GM18861 (cell line): ENCODE measurements around the gene ALDH9A1.
"Not testable (repeated sequence)": the region's sequence is repeated elsewhere in the genome, so short reads cannot be mapped to it uniquely, and the experiment has no call there.

ENCODE experiments used
- ATAC-seq: cut with Tn5 transposase; IDR thresholded peaks from one replicate; pipeline ENCODE4 v1.9.1; 2021; ENCODE audit not compliant: unreplicated experiment

ALDH9A1 gene

DNA sequence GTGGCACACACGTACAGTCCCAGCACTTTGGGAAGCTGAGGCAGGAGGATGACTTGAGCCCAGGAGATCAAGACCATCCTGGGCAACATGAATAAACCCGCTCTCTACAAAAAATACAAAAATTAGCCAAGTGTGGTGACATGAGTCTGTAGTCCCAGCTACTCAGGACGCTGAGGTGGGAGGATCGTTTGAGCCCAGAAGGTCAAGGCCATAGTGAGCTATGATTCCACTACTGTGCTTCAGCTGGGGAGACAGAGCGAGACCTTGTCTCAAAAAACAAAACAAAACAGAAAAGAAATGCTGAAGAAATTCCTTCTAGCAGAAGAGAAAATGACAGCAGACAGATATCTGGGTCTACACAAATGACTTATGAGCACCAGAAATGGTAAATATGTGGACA lies 10.3 kb downstream of the ALDH9A1 start:
- ATAC-seq, result no peak

DNA sequence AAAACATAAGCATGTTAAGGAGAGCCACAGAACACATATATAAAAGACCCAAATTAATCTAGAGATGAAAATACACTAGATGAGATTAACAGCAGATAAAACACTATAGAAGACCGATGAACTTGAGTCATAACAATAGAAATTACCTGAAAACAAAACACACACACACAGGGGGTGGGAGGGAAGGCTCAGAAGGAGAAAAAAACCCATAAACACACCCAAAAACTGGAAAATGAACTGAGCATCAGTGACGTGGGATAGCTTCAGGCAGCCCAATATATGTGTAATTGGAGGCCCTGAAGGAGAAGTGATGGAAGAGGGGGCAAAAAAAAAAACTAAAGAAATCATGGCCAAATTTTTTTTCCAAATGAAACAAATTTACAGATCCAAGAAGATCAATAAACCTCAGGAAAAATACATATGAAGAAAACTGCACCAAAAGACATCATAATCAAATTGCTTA lies 11.4 kb downstream of the ALDH9A1 start:
- ATAC-seq, result no peak

DNA sequence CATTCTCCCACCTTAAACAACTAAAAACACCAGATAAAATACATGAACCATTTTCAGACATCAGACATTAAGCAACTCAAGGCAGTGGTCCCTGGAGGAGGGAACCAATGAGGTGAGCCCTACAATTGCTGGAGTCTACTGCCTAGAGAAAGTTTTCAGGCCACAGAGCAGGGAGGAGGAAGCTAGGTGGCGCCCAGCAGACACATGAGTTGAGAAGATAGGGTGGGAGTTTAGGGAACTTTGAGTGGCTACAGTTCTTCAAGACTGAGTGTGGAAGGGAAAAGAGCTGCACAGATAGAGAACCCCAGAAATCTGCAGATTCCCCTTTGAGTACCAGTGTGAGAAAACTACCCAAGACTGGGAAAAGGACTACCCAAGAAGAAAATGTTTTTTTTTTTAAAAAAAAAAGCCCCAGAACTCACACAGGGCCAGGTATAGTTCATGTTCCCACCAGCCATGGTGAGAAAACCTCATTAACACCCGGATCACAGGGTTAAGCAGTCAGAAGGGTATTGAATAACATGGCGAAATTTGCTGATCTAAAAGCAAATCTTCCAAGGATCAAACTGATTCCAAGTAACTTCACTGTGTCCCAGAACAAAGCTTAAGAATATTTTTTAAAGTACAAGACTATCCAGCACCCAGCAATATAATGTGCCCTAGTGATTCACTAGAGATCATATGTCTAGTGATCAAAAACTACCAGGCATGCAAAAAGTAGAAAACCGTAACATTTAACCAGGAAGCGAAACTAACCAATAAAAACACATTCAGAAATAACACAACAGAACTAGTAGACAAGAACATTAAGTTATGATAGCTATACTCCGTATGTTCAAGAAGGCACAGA lies 12.0 kb downstream of the ALDH9A1 start:
- peak; percentile 77 for ATAC-seq

DNA sequence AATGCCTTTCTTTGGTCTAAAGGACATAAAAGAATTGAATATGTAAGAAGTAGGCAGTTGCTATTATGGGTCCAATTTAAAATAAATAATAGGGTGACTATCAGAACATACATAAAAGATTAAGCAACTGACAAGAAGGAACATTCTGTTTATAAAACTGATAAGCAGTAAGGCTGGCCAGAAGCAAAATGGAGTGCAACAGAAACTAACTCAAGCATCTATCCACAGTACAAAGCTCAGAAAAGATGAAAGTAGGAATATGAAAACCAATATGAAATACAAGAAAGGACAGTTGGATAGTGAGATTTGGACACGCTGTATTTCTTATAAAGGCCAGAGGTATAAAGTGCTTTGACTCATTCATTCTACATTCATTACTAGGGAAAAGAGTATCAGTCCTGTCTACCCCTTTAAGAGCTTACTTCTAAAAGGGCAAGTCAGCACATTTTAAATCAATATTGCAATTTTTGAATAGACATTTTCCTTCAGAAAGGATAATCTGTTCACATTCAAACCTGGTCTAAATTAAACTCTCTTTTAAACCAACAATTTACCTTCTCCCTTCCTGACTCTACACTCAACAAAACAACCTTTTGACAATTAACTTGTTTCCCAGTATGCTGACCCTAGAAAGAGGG lies 14.4 kb downstream of the ALDH9A1 start:
- no peak for ATAC-seq

DNA sequence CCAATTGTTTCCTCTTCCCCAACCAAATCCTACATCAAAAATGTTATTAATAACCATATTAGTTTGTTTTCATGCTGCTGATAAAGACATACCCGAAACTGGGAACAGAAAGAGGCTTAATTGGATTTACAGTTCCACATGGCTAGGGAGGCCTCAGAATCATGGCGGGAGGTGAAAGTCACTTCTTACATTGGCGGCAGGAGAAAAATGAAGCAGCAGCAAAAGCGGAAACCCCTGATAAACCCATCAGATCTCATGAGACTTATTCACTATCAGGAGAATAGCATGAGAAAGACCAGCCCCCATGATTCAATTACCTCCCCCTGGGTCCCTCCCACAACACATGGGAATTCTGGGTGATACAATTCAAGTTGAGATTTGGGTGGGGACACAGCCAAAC lies 17.6 kb downstream of the ALDH9A1 start:
- not testable (repeated sequence) for ATAC-seq

DNA sequence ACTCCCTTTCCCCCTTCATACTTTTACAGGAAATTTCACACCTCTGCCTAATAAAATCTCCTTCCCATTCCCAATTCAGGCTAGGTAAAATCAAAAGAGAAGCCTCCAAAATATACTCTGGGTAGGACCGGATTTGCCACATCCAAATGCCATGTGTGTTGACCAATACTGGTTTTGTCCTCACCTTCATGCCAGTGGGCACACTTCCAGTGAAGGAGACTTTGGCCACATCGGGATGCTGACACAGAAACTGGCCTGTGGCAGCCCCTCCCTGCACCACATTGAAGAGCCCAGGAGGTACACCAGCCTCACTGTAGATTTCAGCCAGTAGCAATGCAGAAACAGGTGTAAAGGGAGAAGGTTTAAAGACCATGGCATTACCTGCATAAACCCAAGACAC lies 18.1 kb downstream of the ALDH9A1 start:
- ATAC-seq, result no peak

DNA sequence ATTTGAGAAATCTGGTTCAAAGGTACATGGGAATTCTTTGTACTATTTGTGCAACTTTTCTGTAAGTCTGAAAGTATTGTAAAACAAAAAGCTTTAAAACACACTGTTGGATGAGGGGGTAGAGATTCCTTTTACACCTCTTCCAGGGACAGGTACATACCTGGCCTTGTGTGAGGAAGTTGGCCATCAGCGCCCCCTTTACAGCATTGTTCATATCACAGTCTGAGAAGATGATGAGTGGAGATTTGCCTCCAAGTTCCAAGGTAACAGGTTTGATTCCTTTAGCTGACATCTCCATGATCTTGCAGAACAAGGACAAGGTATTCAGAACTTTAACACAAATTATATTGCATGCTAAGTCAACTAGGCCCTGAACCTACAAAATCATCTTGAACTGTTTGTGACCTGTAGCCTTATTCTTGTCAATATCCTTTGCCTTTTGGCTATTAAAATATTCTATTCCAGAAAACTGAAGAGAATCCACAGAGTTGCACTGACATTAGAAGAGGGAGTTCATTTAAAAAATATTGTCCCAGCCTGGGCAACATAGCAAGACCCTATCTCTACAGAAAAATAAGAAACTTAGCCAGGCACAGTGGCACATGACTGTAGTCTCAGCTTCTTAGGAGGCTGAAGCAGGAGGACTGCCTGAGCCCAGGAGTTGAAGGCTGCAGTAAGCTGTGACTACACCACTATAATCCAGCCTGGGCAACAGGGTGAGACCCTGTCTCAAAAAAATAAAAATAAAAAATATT lies 18.9 kb downstream of the ALDH9A1 start:
- ATAC-seq, result no peak

DNA sequence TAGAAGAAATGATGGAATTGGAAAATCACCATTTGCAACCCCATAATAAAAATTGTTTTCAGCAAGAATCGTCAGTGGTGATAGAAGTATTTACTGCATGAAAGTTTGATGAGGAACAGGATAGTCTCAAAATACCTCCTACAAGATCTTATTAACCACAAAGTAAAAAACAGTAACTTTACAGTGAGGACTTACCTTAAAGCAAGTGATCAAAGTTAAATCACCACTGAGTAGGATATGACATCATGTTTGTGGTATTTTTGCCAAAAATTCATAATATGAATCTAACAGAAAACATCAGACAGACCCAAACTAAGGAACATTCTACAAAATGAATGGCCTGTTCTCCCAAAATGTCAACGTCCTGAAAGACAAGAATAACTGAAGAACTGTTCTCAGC lies 19.9 kb downstream of the ALDH9A1 start:
- no peak for ATAC-seq

DNA sequence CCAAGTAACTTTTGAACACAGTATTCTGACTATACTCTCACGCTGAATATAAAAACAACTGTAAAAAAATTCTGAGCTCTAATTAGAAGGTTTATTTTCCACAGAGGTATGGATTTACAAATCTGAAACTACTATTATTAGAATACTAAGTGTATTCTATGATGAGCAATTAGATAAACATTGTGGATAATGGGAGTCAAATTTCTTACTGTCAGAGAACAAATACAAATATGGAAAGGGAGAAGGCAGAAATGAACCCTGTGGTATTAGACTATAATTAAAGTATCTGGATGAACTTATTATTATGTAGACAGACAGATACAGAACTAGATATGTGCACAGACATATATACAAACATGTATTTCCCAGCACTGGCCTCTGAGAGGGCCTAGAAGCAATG lies 22.6 kb downstream of the ALDH9A1 start:
- no peak for ATAC-seq

DNA sequence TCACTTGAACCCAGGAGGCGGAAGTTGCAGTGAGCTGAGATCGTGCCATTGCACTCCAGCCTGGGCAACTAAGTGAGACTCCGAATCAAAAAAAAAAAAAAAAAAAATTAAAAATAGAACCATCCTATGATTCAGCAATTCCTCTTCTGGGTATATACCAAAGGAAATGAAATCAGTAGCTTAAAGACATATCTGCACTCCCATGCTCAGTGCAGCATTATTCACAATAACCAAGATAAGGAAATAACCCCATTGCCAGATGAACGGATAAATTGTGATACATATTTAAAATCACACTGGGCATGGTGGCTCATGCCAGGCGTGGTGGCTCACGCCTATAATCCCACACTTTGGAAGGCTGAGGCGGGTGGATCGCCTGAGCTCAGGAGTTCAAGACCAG lies 23.8 kb downstream of the ALDH9A1 start:
- no peak for ATAC-seq

DNA sequence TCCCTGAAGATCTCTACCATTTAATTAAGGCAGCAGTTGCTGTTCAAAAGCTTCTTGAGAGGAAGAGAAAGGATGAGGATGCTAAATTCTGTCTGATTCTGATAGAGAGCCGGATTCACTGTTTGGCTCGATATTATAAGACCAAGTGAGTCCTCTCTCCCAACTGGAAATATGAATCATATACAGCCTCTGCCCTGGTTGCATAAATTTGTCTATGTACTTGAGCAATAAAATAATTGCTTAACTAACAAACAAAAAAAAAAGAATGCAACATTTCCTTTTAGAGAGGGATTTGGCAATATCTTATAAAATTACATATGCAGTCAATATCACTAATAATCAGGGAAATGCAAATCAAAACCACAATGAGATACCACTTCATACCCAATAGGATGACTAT lies 26.8 kb downstream of the ALDH9A1 start:
- no peak for ATAC-seq

DNA sequence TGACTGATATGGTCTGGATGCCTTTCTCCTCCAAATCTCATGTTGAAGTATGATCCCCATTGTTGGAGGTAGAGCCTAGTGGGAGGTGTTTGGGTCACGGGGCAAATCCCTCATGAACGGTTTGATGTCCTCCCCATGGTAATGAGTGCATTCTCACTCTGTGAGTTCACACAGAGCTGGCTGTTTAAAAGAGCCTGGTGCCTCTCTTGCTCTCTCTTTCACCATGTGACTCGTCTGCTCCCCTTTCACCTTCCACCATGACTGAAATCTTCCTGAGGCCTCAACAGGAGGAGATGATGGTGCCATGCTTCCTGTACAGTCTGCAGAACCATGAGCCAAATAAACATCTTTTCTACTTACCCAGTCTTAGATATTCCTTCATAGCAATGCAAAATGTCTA lies 30.2 kb downstream of the ALDH9A1 start:
- no peak for ATAC-seq

DNA sequence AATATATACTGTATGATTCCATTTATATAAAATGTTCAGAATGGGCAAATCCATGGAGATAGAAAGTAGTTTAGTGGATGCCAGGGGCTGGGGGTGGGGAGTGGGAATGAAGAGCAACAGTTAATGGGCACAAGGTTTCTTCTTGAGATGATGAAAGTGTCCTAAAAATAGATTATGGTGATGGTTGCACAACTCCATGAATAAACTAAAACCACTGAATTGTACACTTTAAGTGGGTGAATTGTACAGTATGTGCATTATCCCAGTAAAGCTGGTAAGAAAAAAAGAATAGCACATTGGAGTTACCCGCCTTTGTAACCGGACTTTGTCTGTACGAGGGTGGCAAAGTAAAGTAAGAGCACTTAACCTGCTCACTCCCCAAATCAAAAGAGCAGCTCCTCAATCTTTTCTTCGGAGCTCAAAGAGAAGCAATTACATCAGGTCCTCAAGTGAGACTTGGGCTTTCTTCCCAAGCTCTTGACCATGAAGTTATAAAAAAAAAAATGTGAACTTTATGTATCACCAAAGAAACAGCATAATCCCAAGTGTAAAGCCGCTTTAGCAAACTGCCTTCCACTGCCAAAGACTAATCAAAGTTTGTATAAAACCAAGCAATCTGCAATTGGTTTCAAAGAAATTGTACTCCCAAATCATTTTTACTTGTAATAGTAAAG lies 32.1 kb downstream of the ALDH9A1 start:
- ATAC-seq, result no peak

DNA sequence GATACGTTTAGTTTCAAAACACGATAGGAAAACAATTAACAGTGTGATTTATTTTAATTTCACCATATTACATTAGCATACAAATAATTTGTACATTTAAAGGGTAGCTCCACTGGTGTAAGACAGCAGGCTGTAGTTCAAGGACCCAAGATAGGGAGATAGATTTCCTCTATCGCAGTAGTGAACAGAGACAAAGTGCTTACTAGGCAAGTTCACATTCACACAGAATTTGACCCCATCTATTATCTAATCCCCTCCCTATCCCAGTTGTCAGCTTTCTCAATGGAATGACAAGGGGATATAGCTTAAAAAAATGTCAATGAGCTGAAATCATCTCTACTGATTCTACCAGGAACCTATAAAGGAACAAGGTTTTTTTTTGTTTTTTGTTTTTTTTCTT lies 36.2 kb downstream of the ALDH9A1 start:
- ATAC-seq, result no peak

DNA sequence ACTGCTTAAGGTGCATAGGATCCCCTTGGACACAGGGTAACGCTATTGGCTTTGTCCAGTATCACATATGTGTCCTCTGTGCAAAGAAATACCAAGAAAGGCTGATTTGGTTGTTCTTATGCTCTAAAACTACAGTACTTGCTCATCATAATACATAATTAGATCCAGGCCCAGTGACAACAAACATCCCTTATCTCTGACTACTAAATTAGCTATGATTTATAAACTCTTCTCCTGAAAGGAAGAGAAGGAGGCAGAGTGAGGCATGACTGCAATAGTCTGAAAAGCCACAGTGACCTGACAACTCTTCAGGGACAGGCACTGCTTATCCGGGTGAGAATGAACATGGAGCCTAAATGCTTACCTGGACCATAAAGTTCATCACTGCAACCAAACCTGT lies 36.7 kb downstream of the ALDH9A1 start:
- no peak for ATAC-seq

DNA sequence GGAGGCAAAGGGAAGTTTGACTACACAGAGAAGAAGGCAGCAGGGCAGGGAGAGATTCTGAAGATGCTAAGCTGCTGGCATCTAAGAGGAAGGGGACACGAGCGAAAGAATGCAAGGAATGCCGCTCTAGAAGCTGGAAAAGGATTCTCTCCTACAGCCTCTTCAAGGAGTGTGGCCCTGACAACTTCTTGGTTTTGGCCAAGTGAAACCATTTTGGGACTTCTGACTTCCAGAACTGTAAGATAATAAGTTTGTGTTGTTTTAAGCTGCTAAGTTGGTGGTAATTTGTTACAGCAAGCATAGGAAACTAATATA lies 38.8 kb downstream of the ALDH9A1 start:
- ATAC-seq, result no peak

DNA sequence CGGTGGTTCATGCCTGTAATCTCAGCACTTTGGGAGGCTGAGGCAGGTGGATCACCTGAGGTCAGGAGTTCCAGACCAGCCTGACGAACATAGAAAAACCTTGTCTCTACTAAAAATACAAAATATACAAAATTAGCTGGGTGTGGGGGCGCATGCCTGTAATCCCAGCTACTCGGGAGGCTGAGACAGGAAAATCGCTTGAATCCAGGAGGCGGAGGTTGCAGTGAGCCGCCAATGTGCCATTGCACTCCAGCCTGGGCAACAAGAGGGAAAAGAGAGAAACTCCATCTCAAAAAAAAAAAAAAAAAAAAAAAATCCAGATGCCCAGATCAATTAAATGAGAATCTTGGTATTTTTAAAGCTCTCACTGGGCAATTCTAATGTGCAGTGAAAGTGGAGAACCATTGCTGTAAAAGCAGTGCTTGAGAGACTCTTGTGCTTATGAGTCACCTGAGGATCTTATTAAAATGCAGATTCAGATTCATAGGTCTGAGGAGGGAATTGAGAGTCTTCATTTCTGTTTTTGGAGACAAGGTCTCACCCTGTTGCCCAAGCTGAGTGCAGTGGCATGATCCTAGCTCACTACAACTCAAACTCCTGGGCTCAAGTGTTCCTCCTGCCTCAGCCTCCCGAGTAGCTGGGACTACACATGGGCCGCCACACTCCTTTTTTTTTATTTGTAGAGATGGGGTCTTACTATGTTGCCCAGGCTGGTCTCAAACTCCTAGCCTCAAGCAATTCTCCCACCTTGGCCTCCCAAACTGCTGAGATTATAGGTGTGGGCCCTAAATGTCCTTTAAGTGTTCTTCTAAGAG lies 39.4 kb downstream of the ALDH9A1 start:
- not testable (repeated sequence) for ATAC-seq

DNA sequence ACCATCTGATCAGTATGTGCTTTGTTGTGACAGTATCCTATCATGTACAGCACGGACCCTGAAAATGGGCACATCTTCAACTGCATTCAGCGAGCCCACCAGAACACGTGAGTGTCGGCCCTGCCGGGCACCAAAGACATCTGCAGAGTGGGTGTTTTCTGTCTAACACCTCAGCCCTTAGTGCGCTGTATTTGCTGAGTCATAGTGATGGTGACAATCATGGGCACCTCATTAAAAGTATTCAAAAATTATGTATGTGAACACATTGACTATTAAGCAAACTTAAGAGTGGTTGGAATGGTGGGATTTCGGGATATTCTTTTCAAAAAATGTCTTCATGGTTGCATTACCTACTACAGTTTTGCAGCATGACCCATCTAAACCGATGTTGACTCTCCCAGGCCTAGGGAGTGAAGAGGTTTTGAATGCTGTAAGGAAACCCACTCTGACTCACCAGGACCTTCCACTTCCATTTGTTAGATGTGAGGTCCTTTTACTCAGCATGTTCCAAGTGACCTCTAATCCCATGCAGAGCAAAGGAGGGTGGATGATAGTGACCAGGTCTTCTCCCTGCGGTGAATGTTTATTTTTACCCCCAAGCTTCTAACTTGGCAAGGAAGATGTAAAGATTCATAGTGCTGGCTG lies 47.3 kb downstream of the ALDH9A1 start:
- ATAC-seq, result no peak

DNA sequence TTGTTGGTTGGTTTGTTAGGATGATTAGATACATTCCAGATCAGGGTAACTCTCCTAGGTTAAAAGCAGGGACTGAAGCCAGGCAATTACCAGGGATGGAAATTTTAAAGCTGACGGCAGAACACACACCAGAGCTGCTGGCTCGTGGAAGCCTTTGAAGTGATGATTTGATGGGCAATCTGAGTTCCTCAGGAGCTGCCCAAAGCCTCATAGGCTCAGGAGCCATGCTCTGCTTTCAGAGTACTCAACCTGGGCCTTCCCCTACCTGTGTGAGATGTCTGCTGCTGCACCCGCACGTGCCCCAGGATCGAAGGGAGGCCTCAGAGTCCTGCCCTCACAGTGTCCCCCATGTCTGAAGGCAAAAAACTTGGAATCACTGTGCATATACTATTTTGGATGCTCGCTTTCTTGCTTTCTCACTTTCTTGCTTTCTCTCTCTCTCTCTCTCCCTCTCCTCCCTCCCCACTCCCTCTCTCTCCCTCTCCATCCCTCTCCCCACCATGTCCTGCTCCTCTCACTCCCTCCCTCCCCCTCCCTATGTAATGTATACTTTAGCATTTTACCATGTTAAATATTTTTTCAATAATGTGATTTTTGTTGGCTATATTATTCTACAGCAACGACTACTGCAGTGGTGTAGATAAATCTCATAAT lies 49.3 kb downstream of the ALDH9A1 start:
- ATAC-seq, result no peak

DNA sequence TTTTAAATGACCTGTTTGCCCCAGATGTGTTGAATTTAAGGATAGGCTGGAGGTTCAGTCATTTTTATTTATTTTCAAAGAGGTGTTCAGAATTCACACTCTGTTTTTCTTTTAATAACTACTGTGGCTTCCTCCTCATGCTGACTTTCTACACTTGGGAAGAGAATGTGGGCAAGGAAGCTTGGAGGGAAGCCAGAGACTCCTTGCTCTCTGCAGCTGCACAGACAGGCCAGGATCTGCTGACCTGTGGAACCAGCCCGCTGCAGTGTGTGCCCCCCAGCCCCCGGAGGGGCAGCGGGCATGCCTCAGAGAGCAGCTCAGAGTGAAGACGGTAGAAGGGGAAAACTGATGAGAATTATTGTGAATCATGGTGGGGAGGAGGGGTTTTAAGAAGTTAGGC lies 50.4 kb downstream of the ALDH9A1 start:
- no peak for ATAC-seq
